WTC11 (cell line): ENCODE measurements around the gene CCDC191. TPM values are rescaled to one million over a fixed set of nuclear protein-coding genes. Genes with fewer than 3 reads are reported as not detected.

Experiments
- ATAC-seq: fragments of 200-7000 bp; cut with Tn5 transposase; 2 replicates; pipeline ENCODE4 v1.10.0; 2021; ENCODE audit warnings: mild to moderate bottlenecking, moderate library complexity
- CTCF ChIA-PET: fragments of 300-600 bp; sonication (Branson Sonifier 250); formaldehyde crosslinking; loops from one replicate; lab custom pipeline; 2021; ENCODE audit warnings: antibody characterized with exemption; lab: Charles Lee
- POLR2A ChIA-PET: fragments of 350-600 bp; sonication (Branson Sonifier 250); formaldehyde crosslinking; loops from one replicate; lab custom pipeline; 2021; ENCODE audit warnings: antibody characterized with exemption; lab: Charles Lee
- DNase-seq: peaks from one replicate; pipeline ENCODE4 v3.0.0; 2021; ENCODE audit warnings: low spot score
- H3K27ac Mint-ChIP-seq: 2 replicates; pipeline ENCODE4 v1.8.0; 2021; ENCODE audit warnings: mixed read lengths
- H3K27me3 Mint-ChIP-seq: 2 replicates; pipeline ENCODE4 v1.8.0; 2021; ENCODE audit warnings: low read depth, mild to moderate bottlenecking, moderate library complexity, mixed read lengths
- H3K36me3 Mint-ChIP-seq: 2 replicates; pipeline ENCODE4 v1.8.0; 2021; ENCODE audit warnings: mixed read lengths
- H3K4me1 Mint-ChIP-seq: 2 replicates; pipeline ENCODE4 v1.8.0; 2022; ENCODE audit warnings: mixed read lengths
- H3K4me3 Mint-ChIP-seq: 2 replicates; pipeline ENCODE4 v1.8.0; 2021; ENCODE audit warnings: mild to moderate bottlenecking, moderate library complexity, mixed read lengths
- H3K9me3 Mint-ChIP-seq: 2 replicates; pipeline ENCODE4 v1.8.0; 2021; ENCODE audit warnings: mixed read lengths
- NFYB ChIP-seq: sonication (generic); formaldehyde crosslinking; conservative IDR thresholded peaks from 2 replicates; pipeline ENCODE4 v1.8.0; 2022; ENCODE audit warnings: low read depth, missing genetic modification reagents
- PRRX2 ChIP-seq: fragments of 250-450 bp; sonication (Bioruptor Pico); IDR thresholded peaks from 2 replicates; pipeline ENCODE4 v1.8.0; 2021; ENCODE audit warnings: mild to moderate bottlenecking
- SOX15 ChIP-seq: fragments of 250-450 bp; sonication (Bioruptor Pico); IDR thresholded peaks from 2 replicates; pipeline ENCODE4 v1.9.0; 2021; ENCODE audit warnings: mild to moderate bottlenecking
- ZNF138 ChIP-seq: sonication (generic); formaldehyde crosslinking; conservative IDR thresholded peaks from 2 replicates; pipeline ENCODE4 v1.8.1; 2022; ENCODE audit warnings: mild to moderate bottlenecking, moderate library complexity, missing genetic modification reagents
- total RNA-seq: library from RNA; stranded (reverse); gene quantifications from 3 replicates; pipeline ENCODE4 v1.2.3, GENCODE V29; 2021
- TF ChIP-seq, protein P1 (sequence below): fragments of 250-450 bp; sonication (Bioruptor Pico); IDR thresholded peaks from 2 replicates; pipeline ENCODE4 v1.8.0; 2021; ENCODE audit warnings: mild to moderate bottlenecking
- TF ChIP-seq, protein P2 (sequence below): sonication (generic); formaldehyde crosslinking; IDR thresholded peaks from 2 replicates; pipeline ENCODE4 v1.8.1; 2023; ENCODE audit warnings: mild to moderate bottlenecking, missing genetic modification reagents
- TF ChIP-seq, protein P3 (sequence below): sonication (generic); formaldehyde crosslinking; conservative IDR thresholded peaks from 2 replicates; pipeline ENCODE4 v1.8.1; 2022; ENCODE audit warnings: mild to moderate bottlenecking, missing genetic modification reagents
- TF ChIP-seq, protein P4 (sequence below): sonication (generic); formaldehyde crosslinking; IDR thresholded peaks from 2 replicates; pipeline ENCODE4 v1.8.0; 2023; ENCODE audit warnings: mild to moderate bottlenecking, missing genetic modification reagents
- TF ChIP-seq, protein P5 (sequence below): sonication (generic); formaldehyde crosslinking; conservative IDR thresholded peaks from 2 replicates; pipeline ENCODE4 v1.8.1; 2023; ENCODE audit warnings: mild to moderate bottlenecking, low read depth, missing genetic modification reagents, moderate library complexity
- TF ChIP-seq, protein P6 (sequence below): fragments of 250-450 bp; sonication (Bioruptor Pico); IDR thresholded peaks from 2 replicates; pipeline ENCODE4 v1.9.0; 2021; ENCODE audit warnings: mild to moderate bottlenecking, borderline replicate concordance
- TF ChIP-seq, protein P7 (sequence below): sonication (generic); formaldehyde crosslinking; IDR thresholded peaks from 2 replicates; pipeline ENCODE4 v1.8.1; 2022; ENCODE audit warnings: low read depth, missing genetic modification reagents, borderline replicate concordance
- TF ChIP-seq, protein P8 (sequence below): fragments of 250-450 bp; sonication (Bioruptor Pico); IDR thresholded peaks from 2 replicates; pipeline ENCODE4 v1.9.0; 2021; ENCODE audit warnings: mild to moderate bottlenecking

Gene CCDC191
- total RNA-seq, 1 experiment from 2014 or later, result 1.6 TPM

DNA sequence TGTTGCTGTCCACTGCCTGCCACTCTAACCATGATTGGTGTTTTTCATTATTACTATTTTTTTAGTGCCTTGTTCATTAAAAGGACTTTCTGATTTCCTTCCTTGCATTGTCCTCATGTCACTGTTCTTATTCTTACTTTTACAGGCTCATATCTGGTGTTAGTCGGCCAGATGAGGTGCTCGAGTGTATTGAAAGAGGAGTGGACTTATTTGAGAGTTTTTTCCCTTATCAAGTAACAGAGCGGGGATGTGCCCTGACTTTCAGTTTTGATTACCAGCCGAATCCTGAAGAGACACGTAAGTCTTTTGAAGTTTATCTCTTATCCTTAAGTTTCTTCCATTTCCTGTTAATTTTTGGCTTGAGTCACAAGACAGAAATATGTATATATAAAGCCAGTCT is 23.4 kb upstream of the CCDC191 start:
- no peaks in the 10 kb centered on the region for H3K27me3 Mint-ChIP-seq
- no peak for ATAC-seq
- TF ChIP-seq ZNF138, result no peak
- TF ChIP-seq, protein P1, sequence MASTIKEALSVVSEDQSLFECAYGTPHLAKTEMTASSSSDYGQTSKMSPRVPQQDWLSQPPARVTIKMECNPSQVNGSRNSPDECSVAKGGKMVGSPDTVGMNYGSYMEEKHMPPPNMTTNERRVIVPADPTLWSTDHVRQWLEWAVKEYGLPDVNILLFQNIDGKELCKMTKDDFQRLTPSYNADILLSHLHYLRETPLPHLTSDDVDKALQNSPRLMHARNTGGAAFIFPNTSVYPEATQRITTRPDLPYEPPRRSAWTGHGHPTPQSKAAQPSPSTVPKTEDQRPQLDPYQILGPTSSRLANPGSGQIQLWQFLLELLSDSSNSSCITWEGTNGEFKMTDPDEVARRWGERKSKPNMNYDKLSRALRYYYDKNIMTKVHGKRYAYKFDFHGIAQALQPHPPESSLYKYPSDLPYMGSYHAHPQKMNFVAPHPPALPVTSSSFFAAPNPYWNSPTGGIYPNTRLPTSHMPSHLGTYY (CRISPR knock-in tag), result no peak
- TF ChIP-seq PRRX2 (CRISPR knock-in tag), result no peak
- TF ChIP-seq NFYB (CRISPR knock-in tag), result no peak
- no peak for TF ChIP-seq SOX15 (CRISPR knock-in tag)
- TF ChIP-seq, protein P2, sequence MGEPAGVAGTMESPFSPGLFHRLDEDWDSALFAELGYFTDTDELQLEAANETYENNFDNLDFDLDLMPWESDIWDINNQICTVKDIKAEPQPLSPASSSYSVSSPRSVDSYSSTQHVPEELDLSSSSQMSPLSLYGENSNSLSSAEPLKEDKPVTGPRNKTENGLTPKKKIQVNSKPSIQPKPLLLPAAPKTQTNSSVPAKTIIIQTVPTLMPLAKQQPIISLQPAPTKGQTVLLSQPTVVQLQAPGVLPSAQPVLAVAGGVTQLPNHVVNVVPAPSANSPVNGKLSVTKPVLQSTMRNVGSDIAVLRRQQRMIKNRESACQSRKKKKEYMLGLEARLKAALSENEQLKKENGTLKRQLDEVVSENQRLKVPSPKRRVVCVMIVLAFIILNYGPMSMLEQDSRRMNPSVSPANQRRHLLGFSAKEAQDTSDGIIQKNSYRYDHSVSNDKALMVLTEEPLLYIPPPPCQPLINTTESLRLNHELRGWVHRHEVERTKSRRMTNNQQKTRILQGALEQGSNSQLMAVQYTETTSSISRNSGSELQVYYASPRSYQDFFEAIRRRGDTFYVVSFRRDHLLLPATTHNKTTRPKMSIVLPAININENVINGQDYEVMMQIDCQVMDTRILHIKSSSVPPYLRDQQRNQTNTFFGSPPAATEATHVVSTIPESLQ (CRISPR knock-in tag), result no peak
- TF ChIP-seq, protein P3, sequence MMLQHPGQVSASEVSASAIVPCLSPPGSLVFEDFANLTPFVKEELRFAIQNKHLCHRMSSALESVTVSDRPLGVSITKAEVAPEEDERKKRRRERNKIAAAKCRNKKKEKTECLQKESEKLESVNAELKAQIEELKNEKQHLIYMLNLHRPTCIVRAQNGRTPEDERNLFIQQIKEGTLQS (CRISPR knock-in tag), result no peak
- TF ChIP-seq, protein P4, sequence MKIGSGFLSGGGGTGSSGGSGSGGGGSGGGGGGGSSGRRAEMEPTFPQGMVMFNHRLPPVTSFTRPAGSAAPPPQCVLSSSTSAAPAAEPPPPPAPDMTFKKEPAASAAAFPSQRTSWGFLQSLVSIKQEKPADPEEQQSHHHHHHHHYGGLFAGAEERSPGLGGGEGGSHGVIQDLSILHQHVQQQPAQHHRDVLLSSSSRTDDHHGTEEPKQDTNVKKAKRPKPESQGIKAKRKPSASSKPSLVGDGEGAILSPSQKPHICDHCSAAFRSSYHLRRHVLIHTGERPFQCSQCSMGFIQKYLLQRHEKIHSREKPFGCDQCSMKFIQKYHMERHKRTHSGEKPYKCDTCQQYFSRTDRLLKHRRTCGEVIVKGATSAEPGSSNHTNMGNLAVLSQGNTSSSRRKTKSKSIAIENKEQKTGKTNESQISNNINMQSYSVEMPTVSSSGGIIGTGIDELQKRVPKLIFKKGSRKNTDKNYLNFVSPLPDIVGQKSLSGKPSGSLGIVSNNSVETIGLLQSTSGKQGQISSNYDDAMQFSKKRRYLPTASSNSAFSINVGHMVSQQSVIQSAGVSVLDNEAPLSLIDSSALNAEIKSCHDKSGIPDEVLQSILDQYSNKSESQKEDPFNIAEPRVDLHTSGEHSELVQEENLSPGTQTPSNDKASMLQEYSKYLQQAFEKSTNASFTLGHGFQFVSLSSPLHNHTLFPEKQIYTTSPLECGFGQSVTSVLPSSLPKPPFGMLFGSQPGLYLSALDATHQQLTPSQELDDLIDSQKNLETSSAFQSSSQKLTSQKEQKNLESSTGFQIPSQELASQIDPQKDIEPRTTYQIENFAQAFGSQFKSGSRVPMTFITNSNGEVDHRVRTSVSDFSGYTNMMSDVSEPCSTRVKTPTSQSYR, result no peak
- TF ChIP-seq, protein P5, sequence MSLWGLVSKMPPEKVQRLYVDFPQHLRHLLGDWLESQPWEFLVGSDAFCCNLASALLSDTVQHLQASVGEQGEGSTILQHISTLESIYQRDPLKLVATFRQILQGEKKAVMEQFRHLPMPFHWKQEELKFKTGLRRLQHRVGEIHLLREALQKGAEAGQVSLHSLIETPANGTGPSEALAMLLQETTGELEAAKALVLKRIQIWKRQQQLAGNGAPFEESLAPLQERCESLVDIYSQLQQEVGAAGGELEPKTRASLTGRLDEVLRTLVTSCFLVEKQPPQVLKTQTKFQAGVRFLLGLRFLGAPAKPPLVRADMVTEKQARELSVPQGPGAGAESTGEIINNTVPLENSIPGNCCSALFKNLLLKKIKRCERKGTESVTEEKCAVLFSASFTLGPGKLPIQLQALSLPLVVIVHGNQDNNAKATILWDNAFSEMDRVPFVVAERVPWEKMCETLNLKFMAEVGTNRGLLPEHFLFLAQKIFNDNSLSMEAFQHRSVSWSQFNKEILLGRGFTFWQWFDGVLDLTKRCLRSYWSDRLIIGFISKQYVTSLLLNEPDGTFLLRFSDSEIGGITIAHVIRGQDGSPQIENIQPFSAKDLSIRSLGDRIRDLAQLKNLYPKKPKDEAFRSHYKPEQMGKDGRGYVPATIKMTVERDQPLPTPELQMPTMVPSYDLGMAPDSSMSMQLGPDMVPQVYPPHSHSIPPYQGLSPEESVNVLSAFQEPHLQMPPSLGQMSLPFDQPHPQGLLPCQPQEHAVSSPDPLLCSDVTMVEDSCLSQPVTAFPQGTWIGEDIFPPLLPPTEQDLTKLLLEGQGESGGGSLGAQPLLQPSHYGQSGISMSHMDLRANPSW (CRISPR knock-in tag), result no peak
- TF ChIP-seq, protein P6, sequence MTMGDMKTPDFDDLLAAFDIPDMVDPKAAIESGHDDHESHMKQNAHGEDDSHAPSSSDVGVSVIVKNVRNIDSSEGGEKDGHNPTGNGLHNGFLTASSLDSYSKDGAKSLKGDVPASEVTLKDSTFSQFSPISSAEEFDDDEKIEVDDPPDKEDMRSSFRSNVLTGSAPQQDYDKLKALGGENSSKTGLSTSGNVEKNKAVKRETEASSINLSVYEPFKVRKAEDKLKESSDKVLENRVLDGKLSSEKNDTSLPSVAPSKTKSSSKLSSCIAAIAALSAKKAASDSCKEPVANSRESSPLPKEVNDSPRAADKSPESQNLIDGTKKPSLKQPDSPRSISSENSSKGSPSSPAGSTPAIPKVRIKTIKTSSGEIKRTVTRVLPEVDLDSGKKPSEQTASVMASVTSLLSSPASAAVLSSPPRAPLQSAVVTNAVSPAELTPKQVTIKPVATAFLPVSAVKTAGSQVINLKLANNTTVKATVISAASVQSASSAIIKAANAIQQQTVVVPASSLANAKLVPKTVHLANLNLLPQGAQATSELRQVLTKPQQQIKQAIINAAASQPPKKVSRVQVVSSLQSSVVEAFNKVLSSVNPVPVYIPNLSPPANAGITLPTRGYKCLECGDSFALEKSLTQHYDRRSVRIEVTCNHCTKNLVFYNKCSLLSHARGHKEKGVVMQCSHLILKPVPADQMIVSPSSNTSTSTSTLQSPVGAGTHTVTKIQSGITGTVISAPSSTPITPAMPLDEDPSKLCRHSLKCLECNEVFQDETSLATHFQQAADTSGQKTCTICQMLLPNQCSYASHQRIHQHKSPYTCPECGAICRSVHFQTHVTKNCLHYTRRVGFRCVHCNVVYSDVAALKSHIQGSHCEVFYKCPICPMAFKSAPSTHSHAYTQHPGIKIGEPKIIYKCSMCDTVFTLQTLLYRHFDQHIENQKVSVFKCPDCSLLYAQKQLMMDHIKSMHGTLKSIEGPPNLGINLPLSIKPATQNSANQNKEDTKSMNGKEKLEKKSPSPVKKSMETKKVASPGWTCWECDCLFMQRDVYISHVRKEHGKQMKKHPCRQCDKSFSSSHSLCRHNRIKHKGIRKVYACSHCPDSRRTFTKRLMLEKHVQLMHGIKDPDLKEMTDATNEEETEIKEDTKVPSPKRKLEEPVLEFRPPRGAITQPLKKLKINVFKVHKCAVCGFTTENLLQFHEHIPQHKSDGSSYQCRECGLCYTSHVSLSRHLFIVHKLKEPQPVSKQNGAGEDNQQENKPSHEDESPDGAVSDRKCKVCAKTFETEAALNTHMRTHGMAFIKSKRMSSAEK (CRISPR knock-in tag), result no peak
- TF ChIP-seq, protein P7, sequence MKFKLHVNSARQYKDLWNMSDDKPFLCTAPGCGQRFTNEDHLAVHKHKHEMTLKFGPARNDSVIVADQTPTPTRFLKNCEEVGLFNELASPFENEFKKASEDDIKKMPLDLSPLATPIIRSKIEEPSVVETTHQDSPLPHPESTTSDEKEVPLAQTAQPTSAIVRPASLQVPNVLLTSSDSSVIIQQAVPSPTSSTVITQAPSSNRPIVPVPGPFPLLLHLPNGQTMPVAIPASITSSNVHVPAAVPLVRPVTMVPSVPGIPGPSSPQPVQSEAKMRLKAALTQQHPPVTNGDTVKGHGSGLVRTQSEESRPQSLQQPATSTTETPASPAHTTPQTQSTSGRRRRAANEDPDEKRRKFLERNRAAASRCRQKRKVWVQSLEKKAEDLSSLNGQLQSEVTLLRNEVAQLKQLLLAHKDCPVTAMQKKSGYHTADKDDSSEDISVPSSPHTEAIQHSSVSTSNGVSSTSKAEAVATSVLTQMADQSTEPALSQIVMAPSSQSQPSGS (CRISPR knock-in tag), result no peak
- TF ChIP-seq, protein P8, sequence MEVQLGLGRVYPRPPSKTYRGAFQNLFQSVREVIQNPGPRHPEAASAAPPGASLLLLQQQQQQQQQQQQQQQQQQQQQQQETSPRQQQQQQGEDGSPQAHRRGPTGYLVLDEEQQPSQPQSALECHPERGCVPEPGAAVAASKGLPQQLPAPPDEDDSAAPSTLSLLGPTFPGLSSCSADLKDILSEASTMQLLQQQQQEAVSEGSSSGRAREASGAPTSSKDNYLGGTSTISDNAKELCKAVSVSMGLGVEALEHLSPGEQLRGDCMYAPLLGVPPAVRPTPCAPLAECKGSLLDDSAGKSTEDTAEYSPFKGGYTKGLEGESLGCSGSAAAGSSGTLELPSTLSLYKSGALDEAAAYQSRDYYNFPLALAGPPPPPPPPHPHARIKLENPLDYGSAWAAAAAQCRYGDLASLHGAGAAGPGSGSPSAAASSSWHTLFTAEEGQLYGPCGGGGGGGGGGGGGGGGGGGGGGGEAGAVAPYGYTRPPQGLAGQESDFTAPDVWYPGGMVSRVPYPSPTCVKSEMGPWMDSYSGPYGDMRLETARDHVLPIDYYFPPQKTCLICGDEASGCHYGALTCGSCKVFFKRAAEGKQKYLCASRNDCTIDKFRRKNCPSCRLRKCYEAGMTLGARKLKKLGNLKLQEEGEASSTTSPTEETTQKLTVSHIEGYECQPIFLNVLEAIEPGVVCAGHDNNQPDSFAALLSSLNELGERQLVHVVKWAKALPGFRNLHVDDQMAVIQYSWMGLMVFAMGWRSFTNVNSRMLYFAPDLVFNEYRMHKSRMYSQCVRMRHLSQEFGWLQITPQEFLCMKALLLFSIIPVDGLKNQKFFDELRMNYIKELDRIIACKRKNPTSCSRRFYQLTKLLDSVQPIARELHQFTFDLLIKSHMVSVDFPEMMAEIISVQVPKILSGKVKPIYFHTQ (CRISPR knock-in tag), result no peak
- TF ChIP-seq, all 79 proteins: peak for 0
- no peak for DNase-seq
- Mint-ChIP-seq H3K36me3 (peaks cover 90% of the 10 kb centered on the region), H3K4me1 (no peaks in the 10 kb centered on the region), H3K9me3 (no peaks in the 10 kb centered on the region), H3K27ac (no peak overlapping the region), H3K4me3 (no peak overlapping the region)
- POLR2A ChIA-PET, result no interaction called here
- CTCF ChIA-PET, result no interaction called here
